Skeletal muscle satellite cell (primary cell): ENCODE results near the gene PSMC4.

Experiments
- H3K27me3 ChIP-seq: 2 replicates; pipeline ENCODE4 v1.7.0; 2013; ENCODE audit warnings: low read length; ENCODE audit not compliant: control insufficient read depth, insufficient read depth
- H3K36me3 ChIP-seq: 2 replicates; pipeline ENCODE4 v1.7.0; 2013; ENCODE audit warnings: mild to moderate bottlenecking, control low read depth, low read length; ENCODE audit not compliant: insufficient read depth
- H3K4me1 ChIP-seq: 2 replicates; pipeline ENCODE4 v1.7.0; 2013; ENCODE audit warnings: low read length; ENCODE audit not compliant: control insufficient read depth, insufficient read depth
- H3K4me2 ChIP-seq: 2 replicates; pipeline ENCODE4 v1.7.0; 2013; ENCODE audit warnings: mild to moderate bottlenecking, low read length
- H3K4me3 ChIP-seq: 2 replicates; pipeline ENCODE4 v1.7.0; 2013; ENCODE audit warnings: low read length
- H3K9ac ChIP-seq: 2 replicates; pipeline ENCODE4 v1.7.0; 2013; ENCODE audit warnings: mild to moderate bottlenecking, low read depth, low read length, moderate library complexity
- H3K9me3 ChIP-seq: replicated peaks from 2 replicates; pipeline ENCODE4 v1.7.0; 2013; ENCODE audit warnings: mild to moderate bottlenecking, control low read depth, low read length

PSMC4 gene

GRCh38 chr19:39969681-39970424 is 1.1 kb upstream of the PSMC4 start:
- no peaks in the 10 kb centered on the region for H3K9me3 ChIP-seq
- H3K27me3 ChIP-seq, result no peaks in the 10 kb centered on the region
- H3K9ac ChIP-seq, result peak overlapping the region; percentile 85
- peaks cover 24% of the 10 kb centered on the region for H3K36me3 ChIP-seq
- peak overlapping the region; percentile 80 for H3K4me3 ChIP-seq
- H3K4me2 ChIP-seq, result peak overlapping the region; percentile 85
- peaks cover 19% of the 10 kb centered on the region for H3K4me1 ChIP-seq

GRCh38 chr19:39970425-39970674 is 615 bp upstream of the PSMC4 start:
- H3K9me3 ChIP-seq, result no peaks in the 10 kb centered on the region
- peak overlapping the region; percentile 80 for H3K4me3 ChIP-seq
- H3K27me3 ChIP-seq, result no peaks in the 10 kb centered on the region
- peak overlapping the region; percentile 85 for H3K9ac ChIP-seq
- H3K36me3 ChIP-seq, result peaks cover 29% of the 10 kb centered on the region
- H3K4me2 ChIP-seq, result peak overlapping the region; percentile 85
- H3K4me1 ChIP-seq, result peaks cover 19% of the 10 kb centered on the region

- Histone ChIP-seq H3K9ac (peak overlapping the region; percentile 94), H3K27me3 (no peaks in the 10 kb centered on the region)
Observed at GRCh38 chr19:39971380-39972035, 543 bp downstream of the PSMC4 start.

GRCh38 chr19:39974377-39975155 is 3.6 kb downstream of the PSMC4 start:
- Histone ChIP-seq H3K9ac (no peak overlapping the region), H3K4me2 (no peak overlapping the region), H3K9me3 (no peaks in the 10 kb centered on the region), H3K27me3 (no peaks in the 10 kb centered on the region), H3K36me3 (peaks cover 58% of the 10 kb centered on the region), H3K4me1 (peaks cover 13% of the 10 kb centered on the region), H3K4me3 (no peak overlapping the region)

More at GRCh38 chr19:39971380-39972035, 543 bp downstream of the PSMC4 start:
- peak overlapping the region; percentile 91 for H3K4me2 ChIP-seq
- no peaks in the 10 kb centered on the region for H3K9me3 ChIP-seq
- peak overlapping the region; percentile 82 for H3K4me3 ChIP-seq
- H3K4me1 ChIP-seq, result peaks cover 19% of the 10 kb centered on the region
- H3K36me3 ChIP-seq, result peaks cover 33% of the 10 kb centered on the region

GRCh38 chr19:39982883-39983282 is 11.9 kb downstream of the PSMC4 start:
- Histone ChIP-seq H3K4me3 (no peak overlapping the region), H3K36me3 (peaks cover 58% of the 10 kb centered on the region), H3K9me3 (peaks cover 3% of the 10 kb centered on the region), H3K27me3 (no peaks in the 10 kb centered on the region), H3K4me1 (no peaks in the 10 kb centered on the region), H3K9ac (no peak overlapping the region), H3K4me2 (no peak overlapping the region)

- H3K9me3 ChIP-seq, result peaks cover 3% of the 10 kb centered on the region
- H3K9ac ChIP-seq, result no peak overlapping the region
- no peaks in the 10 kb centered on the region for H3K27me3 ChIP-seq
- H3K4me2 ChIP-seq, result no peak overlapping the region
- H3K36me3 ChIP-seq, result peaks cover 49% of the 10 kb centered on the region
- no peak overlapping the region for H3K4me3 ChIP-seq
- no peaks in the 10 kb centered on the region for H3K4me1 ChIP-seq
Observed at GRCh38 chr19:39983695-39984300, 12.8 kb downstream of the PSMC4 start.

GRCh38 chr19:39986643-39987042 is 15.7 kb downstream of the PSMC4 start:
- H3K9me3 ChIP-seq, result peaks cover 3% of the 10 kb centered on the region
- no peak overlapping the region for H3K4me2 ChIP-seq
- H3K36me3 ChIP-seq, result peaks cover 21% of the 10 kb centered on the region
- H3K9ac ChIP-seq, result no peak overlapping the region
- no peak overlapping the region for H3K4me3 ChIP-seq
- no peaks in the 10 kb centered on the region for H3K27me3 ChIP-seq
- no peaks in the 10 kb centered on the region for H3K4me1 ChIP-seq

GRCh38 chr19:39987167-39987566 is 16.2 kb downstream of the PSMC4 start:
- Histone ChIP-seq H3K4me2 (no peak overlapping the region), H3K9me3 (peaks cover 3% of the 10 kb centered on the region), H3K36me3 (peaks cover 17% of the 10 kb centered on the region)

GRCh38 chr19:39987596-39987995 is 16.6 kb downstream of the PSMC4 start:
- Histone ChIP-seq H3K4me1 (no peaks in the 10 kb centered on the region), H3K36me3 (peaks cover 13% of the 10 kb centered on the region), H3K4me3 (no peak overlapping the region), H3K9me3 (peaks cover 3% of the 10 kb centered on the region), H3K4me2 (no peak overlapping the region), H3K9ac (no peak overlapping the region), H3K27me3 (no peaks in the 10 kb centered on the region)

More at GRCh38 chr19:39987167-39987566, 16.2 kb downstream of the PSMC4 start:
- Histone ChIP-seq H3K4me3 (no peak overlapping the region), H3K9ac (no peak overlapping the region), H3K4me1 (no peaks in the 10 kb centered on the region), H3K27me3 (no peaks in the 10 kb centered on the region)

GRCh38 chr19:39993605-39994004 is 22.6 kb downstream of the PSMC4 start:
- no peaks in the 10 kb centered on the region for H3K27me3 ChIP-seq
- peaks cover 19% of the 10 kb centered on the region for H3K4me1 ChIP-seq
- no peak overlapping the region for H3K4me3 ChIP-seq
- H3K9ac ChIP-seq, result no peak overlapping the region
- no peaks in the 10 kb centered on the region for H3K9me3 ChIP-seq
- H3K4me2 ChIP-seq, result no peak overlapping the region
- H3K36me3 ChIP-seq, result no peaks in the 10 kb centered on the region

GRCh38 chr19:39994361-39994760 is 23.4 kb downstream of the PSMC4 start:
- Histone ChIP-seq H3K4me1 (peaks cover 25% of the 10 kb centered on the region), H3K27me3 (no peaks in the 10 kb centered on the region), H3K9me3 (no peaks in the 10 kb centered on the region), H3K36me3 (no peaks in the 10 kb centered on the region), H3K9ac (no peak overlapping the region), H3K4me2 (no peak overlapping the region), H3K4me3 (no peak overlapping the region)
